ENCODE data around the gene ARID1A.

DNA sequence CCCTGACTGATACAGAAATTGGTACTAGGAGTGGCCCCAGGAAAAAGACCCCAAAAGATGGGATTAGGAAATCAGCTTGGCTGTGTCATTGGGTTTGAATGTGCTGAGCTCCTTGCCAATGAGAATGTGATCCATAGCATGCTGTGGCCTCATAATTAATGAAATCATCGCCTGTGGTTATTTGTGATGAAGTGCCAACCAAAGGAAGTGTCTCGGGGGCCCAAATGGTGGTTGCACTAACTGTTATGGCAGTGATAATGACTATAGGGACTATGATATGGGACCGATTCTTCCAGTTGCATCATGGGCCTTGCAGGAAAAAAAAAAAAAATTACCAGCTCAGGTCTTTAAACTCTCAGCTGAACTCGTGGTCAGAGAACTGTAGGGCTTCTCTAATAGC lies 115.2 kb downstream of the ARID1A start:
- TF ChIP-seq, protein P1, sequence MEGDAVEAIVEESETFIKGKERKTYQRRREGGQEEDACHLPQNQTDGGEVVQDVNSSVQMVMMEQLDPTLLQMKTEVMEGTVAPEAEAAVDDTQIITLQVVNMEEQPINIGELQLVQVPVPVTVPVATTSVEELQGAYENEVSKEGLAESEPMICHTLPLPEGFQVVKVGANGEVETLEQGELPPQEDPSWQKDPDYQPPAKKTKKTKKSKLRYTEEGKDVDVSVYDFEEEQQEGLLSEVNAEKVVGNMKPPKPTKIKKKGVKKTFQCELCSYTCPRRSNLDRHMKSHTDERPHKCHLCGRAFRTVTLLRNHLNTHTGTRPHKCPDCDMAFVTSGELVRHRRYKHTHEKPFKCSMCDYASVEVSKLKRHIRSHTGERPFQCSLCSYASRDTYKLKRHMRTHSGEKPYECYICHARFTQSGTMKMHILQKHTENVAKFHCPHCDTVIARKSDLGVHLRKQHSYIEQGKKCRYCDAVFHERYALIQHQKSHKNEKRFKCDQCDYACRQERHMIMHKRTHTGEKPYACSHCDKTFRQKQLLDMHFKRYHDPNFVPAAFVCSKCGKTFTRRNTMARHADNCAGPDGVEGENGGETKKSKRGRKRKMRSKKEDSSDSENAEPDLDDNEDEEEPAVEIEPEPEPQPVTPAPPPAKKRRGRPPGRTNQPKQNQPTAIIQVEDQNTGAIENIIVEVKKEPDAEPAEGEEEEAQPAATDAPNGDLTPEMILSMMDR (IDR thresholded peaks at IDR 0.05): no peak
- no peak for TF ChIP-seq POLR2A (IDR thresholded peaks at IDR 0.05)

Data from thyroid gland (tissue), 4 donors.